Measurements from ENCODE around the gene TET3. TPM values are rescaled to one million over a fixed set of nuclear protein-coding genes. Genes with fewer than 3 reads are reported as not detected.
"Not testable (repeated sequence)": the region's sequence is repeated elsewhere in the genome, so short reads cannot be mapped to it uniquely, and the experiment has no call there.

The TET3 gene
- 10 to 100 TPM; 14.9 to 15.0 TPM for total RNA-seq

- CTCF ChIA-PET, result interaction anchor here (1.5 to 1.9 kb wide), 2 partner anchors 13 to 21 kb away, joined by 4 to 5 read pairs; no protein-coding TSS in a partner anchor
- POLR2A ChIA-PET, result no interaction called here
Observed at GRCh38 chr2:73984203-73984921, at the start of gene TET3. Gene TET3 (plus strand): TSS chr2:73984910. CDS start chr2:73986404, 1,494 bp downstream.

- CTCF ChIA-PET, result interaction anchor here (0.9 to 1.5 kb wide), 2 partner anchors 8 to 35 kb away, joined by 3 to 4 read pairs; no protein-coding TSS in a partner anchor
- POLR2A ChIA-PET, result no interaction called here
Observed at GRCh38 chr2:73935641-73936040, 49.1 kb upstream of the TET3 start.

- ChIA-PET CTCF (interaction anchor here (0.7 kb wide), 1 partner anchor 242 kb away, joined by 3 read pairs; no protein-coding TSS in a partner anchor), POLR2A (interaction anchor here (0.5 to 0.6 kb wide), 2 partner anchors 95 to 242 kb away, joined by 3 to 5 read pairs; partner anchors contain the start of gene MOB1A)
Observed at GRCh38 chr2:73937103-73937885, 47.4 kb upstream of the TET3 start.

GRCh38 chr2:73937899-73938298 is 46.8 kb upstream of the TET3 start:
- CTCF ChIA-PET, result interaction anchor here (0.7 kb wide), 1 partner anchor 241 kb away, joined by 3 read pairs; no protein-coding TSS in a partner anchor
- POLR2A ChIA-PET, result no interaction called here

- ChIA-PET CTCF (interaction anchor here (1.2 to 1.3 kb wide), 3 partner anchors 12 to 209 kb away, joined by 3 to 5 read pairs (median 4); partner anchors contain the start of gene DGUOK), POLR2A (interaction anchor here (0.6 to 1.2 kb wide), 3 partner anchors 42 to 110 kb away, joined by 3 to 5 read pairs (median 3); partner anchors contain the start of gene STAMBP)
Observed at GRCh38 chr2:73938718-73939352, 45.9 kb upstream of the TET3 start.

GRCh38 chr2:73939419-73939818 is 45.3 kb upstream of the TET3 start:
- ChIA-PET POLR2A (interaction anchor here (1.2 kb wide), 1 partner anchor 111 kb away, joined by 5 read pairs; the partner anchor contains the start of gene STAMBP), CTCF (interaction anchor here (1.2 to 1.3 kb wide), 3 partner anchors 12 to 209 kb away, joined by 3 to 5 read pairs (median 4); partner anchors contain the start of gene DGUOK)

- CTCF ChIA-PET, result not testable (repeated sequence)
- POLR2A ChIA-PET, result interaction anchor here (0.7 kb wide), 1 partner anchor 170 kb away, joined by 9 read pairs; no protein-coding TSS in a partner anchor
Observed at GRCh38 chr2:73940066-73940465, 44.6 kb upstream of the TET3 start.

- POLR2A ChIA-PET, result no interaction called here
- CTCF ChIA-PET, result interaction anchor here (0.7 kb wide), 1 partner anchor 514 kb away, joined by 3 read pairs; no protein-coding TSS in a partner anchor
Observed at GRCh38 chr2:73942664-73943063, 42.0 kb upstream of the TET3 start.

GRCh38 chr2:73944714-73945113 is 40.0 kb upstream of the TET3 start:
- POLR2A ChIA-PET, result no interaction called here
- CTCF ChIA-PET, result interaction anchor here (1.0 to 1.5 kb wide), 2 partner anchors 11 to 14 kb away, joined by 4 read pairs; no protein-coding TSS in a partner anchor

- POLR2A ChIA-PET, result no interaction called here
- CTCF ChIA-PET, result no interaction called here
Observed at GRCh38 chr2:73946215-73946614, 38.5 kb upstream of the TET3 start.

- CTCF ChIA-PET, result no interaction called here
- POLR2A ChIA-PET, result no interaction called here
Observed at GRCh38 chr2:73946666-73947065, 38.0 kb upstream of the TET3 start.

GRCh38 chr2:73947412-73948018 is 37.2 kb upstream of the TET3 start:
- ChIA-PET CTCF (no interaction called here), POLR2A (no interaction called here)

- CTCF ChIA-PET, result interaction anchor here (0.7 kb wide), 1 partner anchor 125 kb away, joined by 3 read pairs; no protein-coding TSS in a partner anchor
- POLR2A ChIA-PET, result no interaction called here
Observed at GRCh38 chr2:73949802-73950201, 34.9 kb upstream of the TET3 start.

- POLR2A ChIA-PET, result interaction anchor here (1.2 kb wide), 1 partner anchor 27 kb away, joined by 3 read pairs; no protein-coding TSS in a partner anchor
Observed at GRCh38 chr2:73952499-73953446, 31.9 kb upstream of the TET3 start.

GRCh38 chr2:73956218-73956865 is 28.4 kb upstream of the TET3 start:
- CTCF ChIA-PET, result interaction anchor here (0.6 kb wide), 1 partner anchor 12 kb away, joined by 4 read pairs; no protein-coding TSS in a partner anchor
- POLR2A ChIA-PET, result no interaction called here

More at GRCh38 chr2:73952499-73953446, 31.9 kb upstream of the TET3 start:
- CTCF ChIA-PET, result interaction anchor here (0.5 kb wide), 1 partner anchor 42 kb away, joined by 3 read pairs; no protein-coding TSS in a partner anchor

GRCh38 chr2:73961274-73961673 is 23.4 kb upstream of the TET3 start:
- POLR2A ChIA-PET, result no interaction called here
- CTCF ChIA-PET, result no interaction called here
